ENCODE results near the gene FABP1. TPM values are rescaled to one million over a fixed set of nuclear protein-coding genes. Genes with fewer than 3 reads are reported as not detected.

The FABP1 gene
- not detected in 2 replicates for polyA plus RNA-seq (2011; rRNA removed)
- polyA minus RNA-seq (2011; rRNA and poly(A)+ RNA removed) = not detected in 2 replicates

GRCh38 chr2:88127888-88128653 lies at the start of gene FABP1:
TSS of gene FABP1 (minus strand) at chr2:88128062. CDS start at chr2:88128017, 45 bp downstream.
- Histone ChIP-seq H3K27me3 (ENCODE audit: control insufficient read depth, insufficient read depth, low read length) (no peaks in the 10 kb centered on the region), H3K4me3 (ENCODE audit: low read depth, low read length) (no peak within 1 kb of the TSS), H3K36me3 (ENCODE audit: control insufficient read depth, insufficient read depth, low read length) (no peaks in the 10 kb centered on the region)
- ChIA-PET POLR2A (no interaction called here), CTCF (interaction anchor here (1.2 to 1.5 kb wide), 2 partner anchors 25 to 68 kb away, joined by 3 read pairs; no protein-coding TSS in a partner anchor)
- no peak for DNase-seq (ENCODE audit: low read depth)
- no peak for TF ChIP-seq CTCF (IDR thresholded peaks at IDR 0.05; ENCODE audit: insufficient read depth, low read depth, low read length)

GRCh38 chr2:88177556-88177955 lies 49.7 kb upstream of the FABP1 start:
- Histone ChIP-seq H3K27me3 (ENCODE audit: control insufficient read depth, insufficient read depth, low read length) (no peaks in the 10 kb centered on the region), H3K36me3 (ENCODE audit: control insufficient read depth, insufficient read depth, low read length) (peaks cover 1% of the 10 kb centered on the region; the same call in 1 of the 2 replicates), H3K4me3 (ENCODE audit: low read depth, low read length) (no peak overlapping the region)
- no peak for TF ChIP-seq CTCF (IDR thresholded peaks at IDR 0.05; ENCODE audit: insufficient read depth, low read depth, low read length)
- no peak for DNase-seq (ENCODE audit: low read depth)
- ChIA-PET POLR2A (no interaction called here), CTCF (interaction anchor here (1.1 to 1.9 kb wide), 2 partner anchors 15 to 17 kb away, joined by 5 to 7 read pairs; no protein-coding TSS in a partner anchor)

- ChIA-PET CTCF (interaction anchor here (1.1 to 1.2 kb wide), 2 partner anchors 16 to 116 kb away, joined by 3 to 5 read pairs; no protein-coding TSS in a partner anchor), POLR2A (no interaction called here)
- Histone ChIP-seq H3K27me3 (ENCODE audit: control insufficient read depth, insufficient read depth, low read length) (no peaks in the 10 kb centered on the region), H3K36me3 (ENCODE audit: control insufficient read depth, insufficient read depth, low read length) (peaks cover 1% of the 10 kb centered on the region; the same call in 1 of the 2 replicates), H3K4me3 (ENCODE audit: low read depth, low read length) (no peak overlapping the region)
- TF ChIP-seq CTCF (IDR thresholded peaks at IDR 0.05; ENCODE audit: insufficient read depth, low read depth, low read length) = no peak
- DNase-seq (ENCODE audit: low read depth) = no peak
Observed at GRCh38 chr2:88176352-88176984, 48.6 kb upstream of the FABP1 start.

GRCh38 chr2:88172882-88173281 lies 45.0 kb upstream of the FABP1 start:
- H3K36me3 ChIP-seq (ENCODE audit: control insufficient read depth, insufficient read depth, low read length) = no peaks in the 10 kb centered on the region
- ChIA-PET POLR2A (no interaction called here), CTCF (interaction anchor here (1.4 kb wide), 1 partner anchor 113 kb away, joined by 6 read pairs; no protein-coding TSS in a partner anchor)
- DNase-seq (ENCODE audit: low read depth) = no peak
- H3K27me3 ChIP-seq (ENCODE audit: control insufficient read depth, insufficient read depth, low read length) = no peaks in the 10 kb centered on the region
- H3K4me3 ChIP-seq (ENCODE audit: low read depth, low read length) = no peak overlapping the region
- TF ChIP-seq CTCF (IDR thresholded peaks at IDR 0.05; ENCODE audit: insufficient read depth, low read depth, low read length) = no peak

- POLR2A ChIA-PET = no interaction called here
- CTCF ChIA-PET = interaction anchor here (1.4 kb wide), 1 partner anchor 112 kb away, joined by 6 read pairs; no protein-coding TSS in a partner anchor
Observed at GRCh38 chr2:88171966-88172365, 44.1 kb upstream of the FABP1 start.

More at GRCh38 chr2:88171966-88172365, 44.1 kb upstream of the FABP1 start:
- H3K36me3 ChIP-seq (ENCODE audit: control insufficient read depth, insufficient read depth, low read length) = no peaks in the 10 kb centered on the region
- no peak overlapping the region for H3K4me3 ChIP-seq (ENCODE audit: low read depth, low read length)
- H3K27me3 ChIP-seq (ENCODE audit: control insufficient read depth, insufficient read depth, low read length) = no peaks in the 10 kb centered on the region
- no peak for DNase-seq (ENCODE audit: low read depth)
- TF ChIP-seq CTCF (IDR thresholded peaks at IDR 0.05; ENCODE audit: insufficient read depth, low read depth, low read length) = no peak

All from BJ (cell line).